Hematopoietic multipotent progenitor cell treated with erythropoietin and hydrocortisone succinate and interleukin-3 and kit ligand, for 17 days (in vitro differentiated cells): ENCODE results near the gene MYLK.

Source experiments
- DNase-seq: peaks from one replicate; pipeline ENCODE4 v3.0.0-alpha.2; 2015; ENCODE audit warnings: low spot score

The MYLK gene

DNA sequence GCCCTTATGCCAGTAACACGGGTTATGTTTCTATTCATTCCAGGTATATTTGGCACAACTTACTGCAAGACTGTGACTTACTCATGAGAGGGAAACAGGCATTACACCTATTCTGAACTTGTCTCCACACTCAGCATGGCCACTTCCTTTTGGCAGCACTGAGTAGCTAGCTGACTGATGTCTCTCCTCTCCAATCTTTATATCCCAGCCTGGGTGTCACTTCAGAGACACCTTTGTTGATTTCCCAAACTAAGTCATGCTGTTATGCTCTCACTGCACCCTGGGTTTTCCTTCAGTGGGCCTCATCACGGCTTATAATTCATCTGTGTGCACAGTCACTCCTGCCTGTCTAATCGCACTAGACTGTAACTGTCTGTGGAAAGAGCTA lies 114.8 kb downstream of the MYLK start:
- DNase-seq = no peak

DNA sequence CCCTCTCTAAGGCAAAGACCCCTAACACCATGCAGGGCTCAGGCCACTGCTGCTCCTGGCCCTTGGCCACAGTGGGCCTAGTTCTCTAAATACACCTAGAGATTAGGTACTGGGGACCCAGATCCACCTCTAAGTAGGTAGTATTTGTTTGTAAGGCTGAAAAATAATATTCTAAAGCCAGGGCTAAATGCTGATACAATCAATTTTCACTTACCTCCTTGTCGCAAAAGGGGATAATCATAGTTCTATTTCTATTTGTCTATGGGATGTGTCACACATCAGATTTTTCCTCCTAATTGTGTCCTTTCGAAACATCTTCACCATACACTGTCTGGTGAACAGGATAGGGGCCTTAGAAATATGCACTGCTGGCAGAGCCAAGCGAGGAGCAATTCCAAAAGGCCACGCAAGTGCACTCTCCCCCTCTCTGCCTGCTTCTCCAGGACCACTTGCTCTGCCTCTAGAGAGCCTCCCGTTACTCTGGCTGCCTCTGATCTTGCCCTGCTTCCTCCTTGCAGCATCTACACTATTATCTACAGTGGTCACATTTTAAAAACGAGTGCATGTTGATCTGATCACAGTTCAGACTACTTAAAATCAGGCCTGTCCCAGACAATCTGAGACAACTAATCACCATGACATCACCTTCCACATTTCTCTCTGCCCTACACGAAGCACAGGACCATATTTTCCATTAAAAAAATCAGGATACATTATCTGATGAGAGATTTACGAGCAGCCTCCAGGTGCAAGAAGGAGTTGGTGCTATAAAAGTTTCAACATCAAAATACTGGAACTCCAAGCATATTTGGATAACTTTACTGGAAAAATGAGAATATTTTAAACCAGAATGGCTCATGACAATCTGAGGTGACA lies 115.4 kb downstream of the MYLK start:
- DNase-seq = no peak

DNA sequence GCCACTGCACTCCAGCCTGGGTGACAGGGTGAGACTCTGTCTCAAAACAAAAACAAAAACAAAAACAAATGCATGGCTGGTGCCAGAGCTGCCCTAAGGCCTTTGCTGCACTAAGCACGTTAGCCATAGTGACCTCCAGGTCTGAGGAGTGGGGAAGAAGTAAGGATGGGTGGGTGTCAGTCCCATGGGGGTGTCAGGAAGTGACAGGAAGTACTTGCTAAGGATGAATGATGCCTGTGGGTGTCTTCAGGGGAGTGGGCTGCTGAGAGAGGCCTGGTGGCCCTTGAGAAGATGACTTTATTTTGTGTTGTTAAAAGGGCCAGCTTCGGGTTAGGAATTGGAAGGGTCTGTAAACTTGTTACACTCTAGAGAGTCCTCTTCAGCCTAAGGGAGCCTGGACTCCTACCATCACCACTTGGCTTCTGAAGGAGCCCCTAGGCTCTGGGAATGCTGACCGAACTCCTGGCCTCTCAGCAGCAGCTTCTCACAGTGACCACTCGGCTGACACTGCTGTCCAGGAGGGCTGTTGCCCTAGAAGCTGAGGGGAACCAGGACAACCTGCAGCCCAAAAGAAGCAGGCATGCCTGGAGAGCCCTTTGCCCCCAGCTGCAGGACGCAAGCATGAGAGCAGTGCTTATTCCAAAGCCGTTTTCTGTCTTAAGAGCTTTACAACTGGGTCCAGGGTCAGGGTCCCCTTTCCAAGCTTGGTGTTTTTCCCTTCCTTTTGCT lies 116.4 kb downstream of the MYLK start:
- no peak for DNase-seq

DNA sequence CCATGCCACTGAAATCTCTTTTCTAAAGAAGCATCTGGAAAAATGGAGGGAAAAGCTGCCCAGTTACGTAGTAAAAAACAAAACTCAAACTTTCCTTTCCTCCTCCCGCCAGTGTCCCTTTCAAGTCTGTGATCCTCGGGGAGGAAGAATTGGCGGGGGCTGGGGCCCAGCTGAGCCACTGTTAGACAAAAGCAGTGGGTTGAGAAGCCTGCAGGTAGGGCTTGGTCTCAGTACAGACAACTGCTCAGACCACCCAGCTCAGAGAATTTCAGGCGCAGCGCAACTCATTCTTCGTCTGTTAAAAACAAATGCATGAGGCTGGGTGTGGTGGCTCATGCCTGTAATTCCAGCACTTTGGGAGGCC lies 117.1 kb downstream of the MYLK start:
- no peak for DNase-seq

DNA sequence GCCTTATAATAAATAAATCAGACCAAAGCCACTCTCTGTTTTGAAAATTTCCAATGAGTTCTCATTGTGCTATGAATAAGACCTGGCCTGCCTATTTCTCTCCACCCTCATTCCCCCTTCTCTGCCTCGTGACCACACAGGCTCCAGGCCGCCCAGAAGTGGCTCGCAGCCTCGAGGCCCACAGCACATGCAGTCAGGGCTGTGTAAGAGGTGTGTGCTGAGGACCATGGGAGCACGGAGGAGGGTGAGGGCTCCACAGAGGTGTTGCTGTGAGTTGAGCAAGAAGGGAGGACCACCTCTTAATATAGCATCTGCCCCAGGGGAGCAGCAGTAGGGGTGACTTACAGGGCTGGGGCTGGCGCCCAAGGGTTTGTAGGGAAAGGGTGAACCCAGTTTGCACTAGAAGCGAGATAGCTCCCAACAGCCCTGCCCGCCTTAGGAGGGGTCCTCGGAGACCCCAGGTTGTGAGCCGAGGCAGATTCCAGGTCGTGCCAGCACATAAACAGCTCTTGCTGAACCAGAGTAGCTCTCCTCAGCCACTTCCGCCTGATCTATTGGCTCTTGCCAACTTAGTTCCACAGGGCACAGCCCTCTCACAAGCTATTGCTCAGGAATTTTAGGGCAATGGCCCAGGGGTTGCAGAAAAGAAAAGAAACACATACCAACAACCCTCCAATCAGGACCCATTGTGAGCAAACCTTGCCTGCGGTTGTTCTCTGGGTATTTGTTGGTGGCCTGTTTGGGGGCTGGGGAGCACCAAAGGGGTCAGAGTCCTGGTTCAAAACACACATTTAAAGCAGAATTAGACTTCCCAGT lies 117.7 kb downstream of the MYLK start:
- DNase-seq = no peak

DNA sequence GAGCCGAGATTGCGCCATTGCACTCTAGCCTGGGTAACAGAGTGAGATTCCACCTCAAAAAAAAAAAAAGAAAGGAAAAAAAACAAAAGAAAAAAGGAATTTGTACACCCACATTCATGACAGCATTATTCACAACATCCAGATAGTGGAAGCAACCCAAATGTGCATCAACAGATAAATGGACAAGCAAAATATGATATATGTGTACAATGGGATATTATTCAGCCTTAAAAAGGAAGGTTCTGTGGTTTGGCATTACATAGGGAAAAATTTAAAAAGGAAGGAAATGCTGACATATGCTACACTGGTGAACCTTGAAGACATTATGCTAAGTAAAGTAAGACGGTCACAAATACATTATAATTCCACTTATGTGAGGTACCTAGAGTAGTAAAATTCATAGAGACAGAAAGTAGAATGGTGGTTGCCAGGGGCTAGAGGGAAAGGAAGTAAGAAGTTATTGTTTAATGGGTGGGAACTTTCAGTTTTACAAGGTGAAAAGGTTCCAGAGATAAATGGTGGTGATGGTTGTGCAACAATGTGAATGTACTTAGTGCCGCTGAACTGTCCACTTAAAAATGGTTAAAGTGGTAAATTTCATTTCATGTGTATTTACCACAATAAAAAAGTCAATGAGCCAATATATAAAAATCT lies 118.5 kb downstream of the MYLK start:
- no peak for DNase-seq

DNA sequence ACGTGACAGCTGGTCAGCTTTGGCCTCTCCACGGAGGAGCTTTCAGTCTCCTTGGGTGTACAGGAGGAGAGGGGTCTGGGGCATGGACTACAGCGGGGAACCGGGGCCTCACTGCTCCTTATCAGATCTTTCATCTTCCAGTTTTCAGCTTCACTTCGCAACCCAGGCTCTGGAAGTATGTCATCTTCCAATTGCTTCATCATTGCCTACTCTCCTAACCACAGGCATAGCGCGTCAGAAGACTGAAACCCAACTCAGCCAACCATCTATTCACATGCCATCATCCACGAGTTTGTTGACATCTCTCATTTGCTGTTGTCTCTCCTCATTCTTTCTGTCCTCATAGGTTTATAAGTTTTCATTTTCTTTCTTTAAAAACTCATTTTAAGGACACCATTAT lies 119.5 kb downstream of the MYLK start:
- no peak for DNase-seq

DNA sequence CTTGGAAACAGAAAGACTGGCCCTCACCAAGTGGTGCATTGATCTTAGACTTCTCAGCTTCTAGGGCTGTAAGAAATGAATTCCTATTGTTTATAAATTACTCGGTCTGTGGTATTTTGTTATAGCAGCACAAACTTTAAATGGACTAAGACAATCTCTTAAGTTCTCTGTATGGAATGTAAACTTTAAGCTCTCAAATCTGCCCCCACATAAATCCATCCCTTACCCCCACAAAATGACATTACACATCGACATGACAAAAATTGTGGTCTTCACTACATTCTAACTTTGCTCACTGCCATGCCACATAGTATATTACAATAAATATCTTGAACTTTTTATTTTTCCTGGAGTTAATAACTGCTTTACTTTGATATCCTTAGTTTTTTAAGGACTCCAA lies 121.3 kb downstream of the MYLK start:
- no peak for DNase-seq

DNA sequence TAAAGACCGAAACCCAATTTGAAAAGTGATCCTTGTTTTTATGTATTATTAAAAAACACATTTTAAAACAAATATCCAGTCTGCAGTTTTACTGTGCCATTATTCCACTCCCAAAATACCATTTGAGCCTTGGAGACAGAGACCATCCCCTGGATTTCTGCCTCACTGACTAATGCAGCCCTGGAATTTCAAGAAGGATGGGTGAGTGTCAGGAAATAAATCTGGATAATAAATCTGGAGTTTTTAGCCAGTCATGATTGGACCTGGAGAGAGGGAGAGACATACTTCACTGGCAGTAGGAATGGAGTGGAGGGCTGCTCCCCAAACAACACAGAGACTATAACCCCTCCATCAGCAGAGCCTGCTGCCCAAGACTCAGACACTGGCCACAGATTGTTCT lies 123.3 kb downstream of the MYLK start:
- no peak for DNase-seq

DNA sequence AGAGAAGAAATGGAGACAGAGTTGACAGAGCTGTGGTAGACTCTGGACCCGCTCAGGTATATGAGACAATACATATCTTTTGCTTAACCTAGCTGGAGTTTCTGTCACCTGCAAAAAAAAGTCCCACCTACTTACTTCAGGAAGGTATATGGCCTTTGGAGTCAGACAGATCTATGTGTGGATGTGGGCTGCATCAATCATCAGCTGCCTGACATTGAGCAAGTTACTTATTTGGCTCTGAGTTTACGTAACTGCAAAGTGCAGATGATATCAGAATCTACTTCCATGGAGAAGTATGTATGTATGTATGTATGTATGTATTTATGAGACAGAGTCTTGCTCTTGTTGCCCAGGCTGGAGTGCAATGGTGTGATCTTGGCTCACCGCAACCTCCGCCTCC lies 124.3 kb downstream of the MYLK start:
- no peak for DNase-seq

DNA sequence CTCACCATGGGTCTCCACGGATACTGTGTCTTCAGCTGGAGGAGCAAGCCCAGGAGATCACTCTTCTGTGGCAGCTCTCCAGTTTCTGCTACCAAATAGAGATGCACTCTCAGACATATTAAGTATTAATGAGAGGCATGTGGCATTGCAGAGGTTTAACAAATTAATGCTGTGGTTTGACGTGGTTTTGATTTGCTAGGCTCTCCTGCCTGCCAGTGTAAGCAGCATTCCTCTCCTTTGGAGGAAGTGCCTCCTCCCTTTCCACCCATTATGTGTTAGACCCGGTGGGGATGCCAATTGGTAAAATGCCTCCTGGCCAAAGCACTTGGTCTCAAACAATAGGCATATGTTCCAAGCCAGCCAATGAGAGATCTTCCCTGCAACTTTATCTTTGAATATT lies 124.8 kb downstream of the MYLK start:
- DNase-seq = no peak

DNA sequence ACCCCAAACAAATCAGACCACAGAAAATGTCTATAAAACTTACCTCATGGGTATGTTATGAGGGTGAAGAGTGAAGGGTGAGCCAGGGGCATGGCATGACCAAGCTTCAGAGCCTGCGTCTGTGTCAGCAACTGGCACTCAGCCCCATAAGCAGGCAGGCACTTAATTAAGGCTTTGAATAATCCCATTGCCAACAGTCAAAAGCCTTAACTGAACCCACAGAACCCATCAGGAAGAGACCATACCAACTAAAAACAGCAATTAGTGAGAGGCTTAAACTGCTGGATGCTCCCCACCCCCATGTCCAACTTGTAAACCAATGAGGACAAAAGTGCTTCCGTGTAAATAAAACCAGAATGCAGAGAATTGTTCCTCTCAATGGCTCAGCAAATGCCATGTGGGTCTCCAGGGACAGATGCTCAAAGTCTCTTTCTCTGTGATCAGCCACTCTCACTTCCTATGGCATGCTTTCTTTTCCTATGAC lies 126.0 kb downstream of the MYLK start:
- DNase-seq = no peak

DNA sequence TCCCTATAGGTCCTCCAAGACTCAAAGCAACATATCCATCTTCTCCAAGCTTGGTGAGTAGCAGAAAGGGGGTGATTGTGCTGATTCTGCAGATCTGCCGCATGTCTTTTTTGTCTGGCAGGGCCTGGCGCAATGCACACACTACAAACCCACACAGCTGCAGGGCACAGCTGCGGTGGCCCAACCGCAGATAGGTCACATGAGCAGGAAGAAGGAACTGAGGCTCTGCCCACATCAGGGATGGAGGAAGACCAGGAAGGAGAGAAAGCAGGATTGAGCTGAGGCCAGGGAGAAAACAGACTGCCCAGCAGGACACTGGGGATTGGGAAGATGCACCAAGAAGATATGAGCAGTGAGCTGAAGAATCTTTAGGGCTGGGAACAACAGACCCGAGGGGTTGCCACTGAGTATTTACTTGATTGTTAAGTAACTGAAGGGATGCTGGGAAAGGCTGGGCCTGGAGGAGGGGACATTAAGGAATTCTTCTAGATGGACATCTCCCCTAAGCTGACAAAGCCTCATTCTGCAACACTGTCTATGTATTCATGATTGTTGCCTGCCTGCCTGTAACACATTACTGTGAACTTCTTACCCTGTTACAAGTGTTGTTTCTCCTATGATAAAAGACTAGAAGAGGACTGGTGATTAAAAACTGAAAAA lies 126.7 kb downstream of the MYLK start:
- no peak for DNase-seq

DNA sequence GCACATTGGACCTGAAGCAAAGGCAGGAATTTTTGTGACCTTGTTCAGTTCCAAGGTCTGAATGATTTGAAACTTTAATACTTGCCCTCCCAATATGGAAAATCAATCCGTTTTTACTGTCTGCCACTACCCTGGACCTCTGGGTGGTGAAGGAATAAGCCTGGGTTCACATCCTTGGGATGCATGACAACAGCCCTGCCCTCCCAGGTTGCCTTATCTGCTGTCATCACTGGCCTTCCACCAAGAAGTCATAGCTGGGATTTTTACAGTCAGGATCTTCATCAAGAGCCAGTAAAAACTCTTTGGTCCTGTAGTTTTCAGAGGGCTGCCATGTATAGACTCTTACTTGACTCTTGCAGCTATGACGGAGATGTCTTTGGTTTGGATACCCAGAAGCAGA lies 128.6 kb downstream of the MYLK start:
- no peak for DNase-seq

DNA sequence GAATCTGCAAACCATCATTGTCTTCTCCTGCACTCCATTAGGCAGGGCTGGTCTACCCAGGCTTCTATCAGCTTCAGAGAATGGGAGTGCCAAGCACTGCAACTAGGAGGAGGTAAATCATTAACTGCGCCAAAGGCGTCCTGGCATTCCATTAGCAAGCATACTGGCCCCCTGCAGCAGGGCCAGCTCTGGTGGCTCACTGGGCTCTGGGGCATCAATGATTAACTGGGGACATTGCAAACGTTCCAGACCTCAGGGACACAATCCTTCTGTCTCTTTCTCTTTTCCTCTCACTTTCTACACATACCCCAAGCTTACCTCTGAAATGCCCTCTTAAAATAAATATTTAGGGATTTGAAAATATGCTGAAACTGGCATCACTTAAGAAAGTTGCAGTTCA lies 129.0 kb downstream of the MYLK start:
- DNase-seq = no peak

DNA sequence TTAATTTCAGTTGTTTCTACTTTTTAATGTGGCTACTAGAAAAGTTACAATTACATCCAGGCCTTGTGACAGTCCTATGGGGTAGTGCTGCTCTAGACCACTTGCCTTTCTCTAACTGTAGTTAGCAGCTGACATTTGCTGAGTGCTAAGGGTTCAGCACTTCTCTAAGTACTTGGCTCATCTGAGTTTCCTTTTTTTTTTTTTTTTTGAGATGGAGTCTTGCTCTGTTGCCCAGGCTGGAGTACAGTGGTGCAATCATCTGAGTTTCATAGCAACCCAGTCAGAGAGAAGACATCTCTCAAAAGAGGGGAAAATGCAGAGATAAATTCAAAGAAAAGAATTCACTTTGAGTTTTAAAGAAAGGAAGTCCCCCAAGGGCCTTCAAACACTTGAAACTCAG lies 130.8 kb downstream of the MYLK start:
- no peak for DNase-seq

DNA sequence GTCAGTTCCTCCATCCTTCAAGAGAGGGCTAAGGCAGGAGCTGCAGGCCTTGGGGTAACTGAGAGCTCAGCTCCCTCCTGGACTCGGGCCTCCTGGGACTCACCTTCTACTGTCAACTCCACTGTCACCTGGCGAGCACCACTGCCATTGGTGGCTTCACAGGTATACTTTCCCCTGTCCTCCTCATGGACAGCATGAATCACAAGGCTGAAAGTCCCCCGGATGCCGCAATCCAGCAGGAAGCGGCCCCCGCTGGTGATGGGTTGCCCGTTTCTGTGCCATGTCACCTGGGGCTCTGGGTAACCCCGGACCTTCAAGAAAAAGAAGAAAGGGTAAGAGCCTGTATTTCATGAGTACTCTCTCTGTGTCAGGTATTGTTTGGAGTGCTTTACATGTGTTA lies 131.9 kb downstream of the MYLK start:
- DNase-seq = no peak

DNA sequence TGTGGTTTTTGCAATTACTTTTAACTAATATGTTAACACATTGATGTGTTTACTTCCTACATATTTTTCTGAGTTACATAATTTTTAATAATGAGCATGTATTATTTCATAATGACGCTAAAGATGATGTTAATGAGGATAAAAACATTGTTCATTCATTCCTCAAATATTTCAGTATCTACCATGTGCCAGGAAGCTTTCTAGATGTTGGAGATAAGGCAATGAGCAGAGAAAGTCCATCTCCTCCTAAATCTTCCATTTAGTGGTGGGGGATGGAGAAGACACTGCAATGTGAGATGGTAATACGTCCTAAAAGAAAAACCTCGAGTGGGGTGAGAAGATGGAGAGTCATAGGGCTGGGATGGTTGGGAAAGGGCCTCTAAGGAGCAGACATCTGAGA lies 132.7 kb downstream of the MYLK start:
- no peak for DNase-seq

DNA sequence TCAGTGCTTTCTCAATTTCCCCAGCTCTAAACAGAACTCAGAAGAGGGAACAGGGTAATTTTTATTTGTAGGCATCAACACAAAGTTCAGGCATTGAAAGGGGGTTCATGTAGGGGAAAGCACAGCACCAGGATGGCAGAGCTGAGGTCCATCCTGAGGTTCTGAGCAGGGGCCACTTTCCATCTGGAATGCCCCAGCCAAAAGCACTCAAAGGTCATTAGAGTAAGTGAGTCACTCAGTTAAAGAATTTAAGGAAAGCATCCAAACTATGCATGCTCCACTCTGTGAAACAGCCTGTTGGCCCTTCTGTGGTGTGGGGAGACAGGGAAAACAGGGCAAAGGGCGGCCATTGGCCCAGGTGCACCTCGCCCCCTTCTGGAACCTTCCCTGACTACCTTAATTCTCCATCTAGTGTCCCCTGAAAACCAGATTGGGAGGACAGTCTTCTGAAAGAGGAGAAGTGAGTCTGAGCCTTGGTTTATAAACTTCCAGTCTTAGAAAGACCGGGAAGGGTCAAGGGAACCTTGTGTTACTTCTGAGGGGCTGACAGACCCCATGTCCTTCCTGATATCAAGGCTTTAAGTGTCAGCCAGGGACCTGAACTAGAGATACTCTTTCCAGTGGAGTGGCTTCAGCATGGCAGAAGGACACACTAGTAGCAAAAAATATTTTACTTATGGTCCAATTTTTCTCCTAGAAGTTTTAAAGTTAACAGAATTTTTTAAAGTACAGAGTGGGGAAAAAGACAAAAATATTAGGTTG lies 133.3 kb downstream of the MYLK start:
- no peak for DNase-seq

DNA sequence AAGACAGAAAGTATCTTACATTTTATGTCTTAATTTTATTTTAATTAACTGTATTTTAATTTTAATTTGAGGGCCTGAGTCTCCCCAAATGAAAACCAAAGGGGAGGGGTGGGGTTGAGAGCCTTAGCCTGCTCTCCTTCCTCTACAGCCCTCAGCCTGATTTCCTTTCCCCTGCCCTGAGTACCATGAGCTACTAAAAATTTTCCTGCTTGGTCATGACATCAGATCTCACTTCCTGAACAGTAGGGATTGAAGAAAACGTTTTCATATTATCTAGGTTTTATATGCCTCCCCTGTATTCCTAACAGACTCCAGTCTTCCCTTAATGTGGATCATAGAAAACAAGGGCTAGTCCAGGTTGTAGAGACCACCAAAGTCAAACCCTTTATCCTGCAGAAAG lies 133.9 kb downstream of the MYLK start:
- DNase-seq = no peak

DNA sequence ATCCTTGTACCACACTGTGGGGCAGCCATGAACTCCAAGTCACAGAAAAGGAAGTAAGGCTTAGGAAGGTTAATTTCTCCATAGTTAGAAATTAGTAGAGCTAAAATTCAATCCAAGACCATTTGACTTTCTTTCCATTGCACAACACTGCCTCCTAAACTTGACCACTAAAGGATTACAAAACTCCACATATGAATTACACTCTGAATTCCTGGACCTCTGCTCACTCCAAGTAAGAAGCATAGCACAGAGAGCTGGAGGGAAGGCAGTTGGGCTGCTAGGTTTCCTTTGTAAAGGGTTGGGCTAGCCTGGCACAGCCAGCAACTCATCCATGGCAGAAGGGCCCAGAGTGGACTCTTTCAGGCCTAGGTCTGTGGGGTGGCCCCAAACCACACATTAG lies 134.4 kb downstream of the MYLK start:
- no peak for DNase-seq
